Glutamatergic neuron (in vitro differentiated cells): ENCODE results near the gene SMARCAL1. TPM values are rescaled to one million over a fixed set of nuclear protein-coding genes. Genes with fewer than 3 reads are reported as not detected.
A peak's percentile ranks its signal among the peaks of the same experiment; 100 is the strongest.

ENCODE experiments used
- DNase-seq: peaks from one replicate; pipeline ENCODE4 v3.0.0; 2022
- H3K27ac Mint-ChIP-seq: one replicate; pipeline ENCODE4 v1.8.0; 2020; ENCODE audit warnings: mild to moderate bottlenecking, mixed read lengths, inconsistent platforms; ENCODE audit not compliant: unreplicated experiment
- H3K27me3 Mint-ChIP-seq: one replicate; pipeline ENCODE4 v1.8.0; 2020; ENCODE audit warnings: mild to moderate bottlenecking, moderate library complexity, mixed read lengths, inconsistent platforms; ENCODE audit not compliant: unreplicated experiment
- H3K36me3 Mint-ChIP-seq: one replicate; pipeline ENCODE4 v1.8.0; 2020; ENCODE audit warnings: mild to moderate bottlenecking, mixed read lengths, inconsistent platforms; ENCODE audit not compliant: unreplicated experiment
- H3K4me1 Mint-ChIP-seq: one replicate; pipeline ENCODE4 v1.8.0; 2020; ENCODE audit warnings: mild to moderate bottlenecking, low read depth, mixed read lengths, inconsistent platforms; ENCODE audit not compliant: unreplicated experiment
- H3K4me3 Mint-ChIP-seq: one replicate; pipeline ENCODE4 v1.8.0; 2020; ENCODE audit warnings: mild to moderate bottlenecking, mixed read lengths, inconsistent platforms; ENCODE audit not compliant: unreplicated experiment
- H3K9me3 Mint-ChIP-seq: one replicate; pipeline ENCODE4 v1.8.0; 2020; ENCODE audit warnings: mild to moderate bottlenecking, moderate library complexity, mixed read lengths, inconsistent platforms; ENCODE audit not compliant: unreplicated experiment
- CTCF ChIP-seq: fragments of 200-600 bp; sonication (generic); IDR thresholded peaks from one replicate; pipeline ENCODE4 v1.5.0; 2021; ENCODE audit not compliant: partially characterized antibody, unreplicated experiment
- long read RNA-seq: library from polyadenylated mRNA; unstranded; transcript quantifications from one replicate; pipeline ENCODE4 v2.0.0, GENCODE V29; 2020; ENCODE audit not compliant: unreplicated experiment
- total RNA-seq: library from RNA; stranded (reverse); fragmentation: NEBNext Ultra II Directional; extraction: Animal tissue kit (Norgen Biotek cat#: 25700); gene quantifications from one replicate; pipeline ENCODE4 v1.2.1, GENCODE V29; 2021; ENCODE audit not compliant: unreplicated experiment

SMARCAL1 gene
- 36.6 TPM for total RNA-seq
- long read RNA-seq, transcript SMARCAL1-201 (18 exons, 3,271 nt) = major isoform, 6 of 14 reads
- long read RNA-seq, partial matches to known transcripts = 0 of 14 reads
- long read RNA-seq, other reads (novel, unspliced or antisense) = 4 of 14 reads

GRCh38 chr2:216412022-216412999 lies at the start of gene SMARCAL1:
Gene SMARCAL1 (plus strand): TSS chr2:216412484. CDS start chr2:216414705, 2,221 bp downstream.
- peak within 1 kb of the TSS; percentile 90 for H3K4me3 Mint-ChIP-seq
- TF ChIP-seq CTCF = no peak
- peaks cover 5% of the 10 kb centered on the region for H3K27me3 Mint-ChIP-seq
- peak; percentile 99 for DNase-seq
- H3K36me3 Mint-ChIP-seq = no peaks in the 10 kb centered on the region
- peaks cover 35% of the 10 kb centered on the region for H3K4me1 Mint-ChIP-seq
- H3K9me3 Mint-ChIP-seq = peaks cover 4% of the 10 kb centered on the region
- H3K27ac Mint-ChIP-seq = peak within 1 kb of the TSS; percentile 96

- Mint-ChIP-seq H3K9me3 (no peaks in the 10 kb centered on the region), H3K36me3 (no peaks in the 10 kb centered on the region), H3K4me1 (peaks cover 20% of the 10 kb centered on the region), H3K4me3 (no peak overlapping the region), H3K27me3 (peaks cover 3% of the 10 kb centered on the region), H3K27ac (no peak overlapping the region)
- no peak for TF ChIP-seq CTCF
- no peak for DNase-seq
Measured at GRCh38 chr2:216362730-216363129, 49.6 kb upstream of the SMARCAL1 start.

- peaks cover 22% of the 10 kb centered on the region for H3K4me1 Mint-ChIP-seq
- no peaks in the 10 kb centered on the region for H3K36me3 Mint-ChIP-seq
- H3K27ac Mint-ChIP-seq = no peak overlapping the region
- no peak overlapping the region for H3K4me3 Mint-ChIP-seq
- H3K9me3 Mint-ChIP-seq = no peaks in the 10 kb centered on the region
- H3K27me3 Mint-ChIP-seq = peaks cover 3% of the 10 kb centered on the region
- no peak for DNase-seq
- no peak for TF ChIP-seq CTCF
Measured at GRCh38 chr2:216363221-216363620, 49.1 kb upstream of the SMARCAL1 start.

- peaks cover 3% of the 10 kb centered on the region for H3K9me3 Mint-ChIP-seq
- DNase-seq = no peak
- no peaks in the 10 kb centered on the region for H3K36me3 Mint-ChIP-seq
- H3K27me3 Mint-ChIP-seq = peaks cover 7% of the 10 kb centered on the region
- H3K4me3 Mint-ChIP-seq = peak overlapping the region; percentile 26
- no peak for TF ChIP-seq CTCF
- H3K4me1 Mint-ChIP-seq = peaks cover 28% of the 10 kb centered on the region
- no peak overlapping the region for H3K27ac Mint-ChIP-seq
Measured at GRCh38 chr2:216365518-216365917, 46.8 kb upstream of the SMARCAL1 start.
